ENCODE data around the gene GZMM. TPM values are rescaled to one million over a fixed set of nuclear protein-coding genes. Genes with fewer than 3 reads are reported as not detected.
A peak's percentile ranks its signal among the peaks of the same experiment; 100 is the strongest.

Gene GZMM
- total and polyA plus RNA-seq, 8 donors, result 0.45 to 1.4 (median 0.70) TPM; not detected in 1

DNA sequence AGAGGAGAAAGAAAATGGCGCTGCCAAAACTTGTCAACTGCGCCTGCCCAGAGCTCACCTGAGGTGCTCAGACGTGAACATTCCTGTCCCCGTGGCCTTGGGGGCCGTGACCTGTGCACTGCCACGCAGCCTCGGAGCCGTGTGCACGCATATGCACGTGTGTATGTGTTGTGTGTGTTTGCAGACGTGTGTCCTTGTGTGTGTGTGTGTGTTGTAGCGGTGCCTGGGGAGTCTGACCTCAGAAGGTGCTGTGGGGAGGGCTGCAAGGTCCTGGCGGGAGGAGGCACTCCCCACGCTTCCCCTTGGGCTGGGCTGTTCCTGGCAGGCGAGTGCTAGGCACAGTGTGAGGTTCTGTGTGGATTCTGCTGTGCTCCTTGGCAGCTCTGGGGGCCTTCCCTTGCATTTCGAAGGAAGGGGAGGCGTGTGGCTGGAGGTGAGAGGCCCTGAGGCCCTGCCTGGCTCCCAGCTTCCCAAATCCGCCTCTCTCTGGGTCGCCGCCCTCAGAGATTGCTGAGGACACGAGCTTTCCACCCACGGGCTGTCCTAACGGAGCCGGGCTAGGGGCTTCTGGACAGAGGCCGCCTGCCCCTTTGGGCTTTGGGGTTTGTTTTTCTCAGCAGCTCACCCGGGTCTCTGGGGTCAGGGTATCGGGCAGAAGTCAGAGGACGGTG lies 33.0 kb downstream of the GZMM start:
- no peak for ATAC-seq
- Histone ChIP-seq H3K9me3 (no peaks in the 10 kb centered on the region), H3K4me1 (peaks cover 16 to 39% of the 10 kb centered on the region in 2 donors), H3K27ac (no peak overlapping the region), H3K36me3 (peaks cover 0 to 44% of the 10 kb centered on the region in 2 donors), H3K27me3 (no peaks in the 10 kb centered on the region), H3K4me3 (no peak overlapping the region)
- intact Hi-C loops (cut with DNase I), result no loop called here
- TF ChIP-seq, protein P1, sequence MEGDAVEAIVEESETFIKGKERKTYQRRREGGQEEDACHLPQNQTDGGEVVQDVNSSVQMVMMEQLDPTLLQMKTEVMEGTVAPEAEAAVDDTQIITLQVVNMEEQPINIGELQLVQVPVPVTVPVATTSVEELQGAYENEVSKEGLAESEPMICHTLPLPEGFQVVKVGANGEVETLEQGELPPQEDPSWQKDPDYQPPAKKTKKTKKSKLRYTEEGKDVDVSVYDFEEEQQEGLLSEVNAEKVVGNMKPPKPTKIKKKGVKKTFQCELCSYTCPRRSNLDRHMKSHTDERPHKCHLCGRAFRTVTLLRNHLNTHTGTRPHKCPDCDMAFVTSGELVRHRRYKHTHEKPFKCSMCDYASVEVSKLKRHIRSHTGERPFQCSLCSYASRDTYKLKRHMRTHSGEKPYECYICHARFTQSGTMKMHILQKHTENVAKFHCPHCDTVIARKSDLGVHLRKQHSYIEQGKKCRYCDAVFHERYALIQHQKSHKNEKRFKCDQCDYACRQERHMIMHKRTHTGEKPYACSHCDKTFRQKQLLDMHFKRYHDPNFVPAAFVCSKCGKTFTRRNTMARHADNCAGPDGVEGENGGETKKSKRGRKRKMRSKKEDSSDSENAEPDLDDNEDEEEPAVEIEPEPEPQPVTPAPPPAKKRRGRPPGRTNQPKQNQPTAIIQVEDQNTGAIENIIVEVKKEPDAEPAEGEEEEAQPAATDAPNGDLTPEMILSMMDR (IDR thresholded peaks at IDR 0.05), result no peak
- peak in 1 of 4 donors; percentile 67 for DNase-seq

DNA sequence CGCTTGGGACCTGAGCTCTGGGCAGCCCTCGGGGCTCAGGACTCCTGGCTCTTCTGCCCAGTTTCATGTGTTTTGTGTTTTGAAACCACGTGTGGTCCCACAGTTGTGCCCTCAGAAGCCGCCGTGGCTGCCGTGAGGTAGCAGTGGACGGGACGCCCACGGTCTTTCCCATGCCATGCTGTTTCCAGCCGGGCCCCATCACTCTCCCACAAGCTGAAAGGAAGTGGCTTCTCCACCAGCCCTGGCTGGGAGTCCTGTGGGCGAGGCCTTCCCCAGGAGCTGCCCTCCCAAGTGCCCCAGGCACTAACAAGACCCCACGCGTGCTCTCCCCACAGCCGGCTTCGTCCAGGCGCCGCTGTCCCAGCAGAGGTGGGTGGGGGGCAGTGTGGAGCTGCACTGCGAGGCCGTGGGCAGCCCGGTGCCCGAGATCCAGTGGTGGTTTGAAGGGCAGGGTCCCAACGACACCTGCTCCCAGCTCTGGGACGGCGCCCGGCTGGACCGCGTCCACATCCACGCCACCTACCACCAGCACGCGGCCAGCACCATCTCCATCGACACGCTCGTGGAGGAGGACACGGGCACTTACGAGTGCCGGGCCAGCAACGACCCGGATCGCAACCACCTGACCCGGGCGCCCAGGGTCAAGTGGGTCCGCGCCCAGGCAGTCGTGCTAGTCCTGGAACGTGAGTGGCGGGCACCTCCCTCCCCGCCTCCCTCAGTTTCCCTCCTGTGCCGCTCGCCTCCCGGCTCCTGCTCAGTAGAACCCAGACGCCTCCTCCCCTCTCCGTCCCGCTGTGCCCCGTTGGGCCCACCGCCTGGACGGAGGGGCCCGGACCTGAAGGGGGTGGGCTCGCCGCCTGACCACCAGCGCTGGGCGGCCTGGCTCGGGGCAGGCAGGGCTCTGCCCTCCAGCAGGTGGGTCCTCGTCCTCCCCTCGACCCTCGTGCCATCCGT lies 33.9 kb downstream of the GZMM start:
- TF ChIP-seq, protein P1 (IDR thresholded peaks at IDR 0.05), result no peak

DNA sequence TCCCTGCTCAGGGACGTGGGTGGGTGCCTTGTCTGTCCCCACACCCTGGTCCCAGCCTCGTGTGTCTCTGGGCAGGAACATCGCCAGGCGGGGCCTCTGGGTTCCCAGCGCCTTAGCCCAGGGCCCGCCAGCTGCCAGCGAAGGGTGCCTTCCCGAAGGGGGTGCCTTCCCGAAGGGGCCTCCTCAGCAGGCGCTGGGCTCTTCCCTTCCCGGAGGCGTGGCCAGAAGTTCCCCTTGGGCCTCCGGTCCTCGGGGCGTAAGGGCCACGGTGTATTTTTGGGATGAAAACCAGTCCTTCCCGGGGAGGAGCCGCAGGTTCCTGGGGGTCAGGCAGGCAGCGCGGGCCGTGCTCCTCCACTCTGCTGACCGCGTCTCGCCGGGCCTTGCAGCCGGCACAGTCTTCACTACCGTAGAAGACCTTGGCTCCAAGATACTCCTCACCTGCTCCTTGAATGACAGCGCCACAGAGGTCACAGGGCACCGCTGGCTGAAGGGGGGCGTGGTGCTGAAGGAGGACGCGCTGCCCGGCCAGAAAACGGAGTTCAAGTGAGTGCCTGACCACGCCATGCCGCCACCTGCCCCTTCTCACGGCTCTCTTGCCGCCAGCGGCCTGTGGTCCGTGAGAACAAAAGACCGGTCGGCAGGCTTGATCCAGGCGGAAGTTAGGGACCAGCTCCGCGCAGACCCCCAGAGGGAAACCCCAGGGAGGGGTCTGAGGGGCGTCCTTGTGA lies 35.4 kb downstream of the GZMM start:
- Histone ChIP-seq H3K27ac (no peak overlapping the region), H3K36me3 (peaks cover 0 to 62% of the 10 kb centered on the region in 2 donors), H3K4me3 (no peak overlapping the region), H3K27me3 (peaks cover 0 to 2% of the 10 kb centered on the region in 2 donors), H3K9me3 (no peaks in the 10 kb centered on the region), H3K4me1 (peaks cover 11 to 30% of the 10 kb centered on the region in 2 donors)
- intact Hi-C loops (cut with DNase I), result no loop called here
- DNase-seq, result peak in 1 of 4 donors; percentile 68
- no peak for ATAC-seq
- TF ChIP-seq, protein P1 (IDR thresholded peaks at IDR 0.05), result no peak

More for the DNA sequence above, 33.9 kb downstream of the GZMM start:
- no peaks in the 10 kb centered on the region for H3K9me3 ChIP-seq
- H3K36me3 ChIP-seq, result peaks cover 0 to 53% of the 10 kb centered on the region in 2 donors
- no peaks in the 10 kb centered on the region for H3K27me3 ChIP-seq
- DNase-seq (peak in 1 of 4 donors; percentile 73), ATAC-seq (no peak)
- peaks cover 16 to 39% of the 10 kb centered on the region in 2 donors for H3K4me1 ChIP-seq
- intact Hi-C loops (cut with DNase I), result no loop called here
- no peak overlapping the region for H3K4me3 ChIP-seq
- H3K27ac ChIP-seq, result no peak overlapping the region

DNA sequence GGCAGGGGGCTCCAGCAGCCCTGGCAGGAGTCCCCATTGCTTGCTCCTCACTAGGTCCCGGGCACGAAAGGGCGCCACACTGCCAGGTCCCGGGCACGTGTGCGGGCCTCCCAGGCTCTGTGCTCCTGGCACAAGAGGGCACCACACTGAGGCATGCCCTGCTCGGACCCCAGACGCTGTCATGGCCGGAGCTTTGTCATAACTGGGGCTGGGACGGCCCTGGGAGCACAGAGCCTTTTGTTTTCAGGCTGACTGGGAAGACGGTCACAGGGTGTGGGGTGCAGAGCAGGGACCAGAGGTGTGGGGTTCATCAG lies 35.9 kb downstream of the GZMM start:
- H3K27ac ChIP-seq, result no peak overlapping the region
- no peaks in the 10 kb centered on the region for H3K9me3 ChIP-seq
- peaks cover 0 to 7% of the 10 kb centered on the region in 2 donors for H3K27me3 ChIP-seq
- peaks cover 0 to 62% of the 10 kb centered on the region in 2 donors for H3K36me3 ChIP-seq
- H3K4me1 ChIP-seq, result peaks cover 11 to 28% of the 10 kb centered on the region in 2 donors
- H3K4me3 ChIP-seq, result no peak overlapping the region
- no peak for ATAC-seq
- TF ChIP-seq, protein P1 (IDR thresholded peaks at IDR 0.05), result no peak
- intact Hi-C loops (cut with DNase I), result no loop called here
- DNase-seq, result peak in 1 of 4 donors; percentile 55

All from left lung (tissue), 10 donors.